H9 (cell line): ENCODE data around the gene LDB2. TPM values are rescaled to one million over a fixed set of nuclear protein-coding genes. Genes with fewer than 3 reads are reported as not detected.

Source experiments
- DNase-seq: peaks from one replicate; pipeline ENCODE4 v3.0.0-alpha.2; 2017
- H2AFZ ChIP-seq: one replicate; pipeline ENCODE4 v1.6.1; 2013; ENCODE audit warnings: mild to moderate bottlenecking, low read length, control low read depth, moderate library complexity
- H2AK5ac ChIP-seq: 2 replicates; pipeline ENCODE4 v1.6.1; 2013; ENCODE audit warnings: low read length, control low read depth, mixed read lengths; ENCODE audit not compliant: insufficient read length
- H2BK120ac ChIP-seq: one replicate; pipeline ENCODE4 v1.6.1; 2013; ENCODE audit warnings: low read depth, mild to moderate bottlenecking, low read length, control low read depth, inconsistent platforms; ENCODE audit not compliant: poor library complexity, severe bottlenecking
- H2BK12ac ChIP-seq: 2 replicates; pipeline ENCODE4 v1.6.1; 2013; ENCODE audit warnings: low read length, control low read depth, mixed read lengths, low read depth; ENCODE audit not compliant: insufficient read length
- H2BK15ac ChIP-seq: 2 replicates; pipeline ENCODE4 v1.6.1; 2013; ENCODE audit warnings: low read depth, low read length, control low read depth
- H2BK20ac ChIP-seq: one replicate; pipeline ENCODE4 v1.6.1; 2013; ENCODE audit warnings: low read depth, mild to moderate bottlenecking, low read length, control low read depth, inconsistent platforms; ENCODE audit not compliant: poor library complexity, severe bottlenecking
- H2BK5ac ChIP-seq: 2 replicates; pipeline ENCODE4 v1.6.1; 2013; ENCODE audit warnings: low read length, control low read depth, mixed read lengths; ENCODE audit not compliant: insufficient read length
- H3K14ac ChIP-seq: 2 replicates; pipeline ENCODE4 v1.6.1; 2013; ENCODE audit warnings: low read length, control low read depth; ENCODE audit not compliant: insufficient read depth
- H3K18ac ChIP-seq: 2 replicates; pipeline ENCODE4 v1.6.1; 2013; ENCODE audit warnings: low read depth, mild to moderate bottlenecking, mixed read lengths, low read length, control low read depth; ENCODE audit not compliant: insufficient read length
- H3K23ac ChIP-seq: 2 replicates; pipeline ENCODE4 v1.6.1; 2013; ENCODE audit warnings: low read length, control low read depth, mixed read lengths, low read depth; ENCODE audit not compliant: insufficient read length
- H3K23me2 ChIP-seq: 2 replicates; pipeline ENCODE4 v1.6.1; 2013; ENCODE audit warnings: low read depth, mild to moderate bottlenecking, mixed read lengths, low read length, control low read depth; ENCODE audit not compliant: insufficient read length, poor library complexity, severe bottlenecking
- H3K27ac ChIP-seq: 2 replicates; pipeline ENCODE4 v1.5.1; 2013; ENCODE audit warnings: low read length, control low read depth, mixed read lengths, low read depth; ENCODE audit not compliant: insufficient read length
- H3K27me3 ChIP-seq: 2 replicates; pipeline ENCODE4 v1.6.1; 2013; ENCODE audit warnings: low read length, control low read depth, inconsistent platforms; ENCODE audit not compliant: insufficient read depth
- H3K4ac ChIP-seq: 2 replicates; pipeline ENCODE4 v1.6.1; 2013; ENCODE audit warnings: low read depth, mild to moderate bottlenecking, control low read depth, inconsistent platforms, low read length, moderate library complexity
- H3K4me1 ChIP-seq: 2 replicates; pipeline ENCODE4 v1.6.1; 2013; ENCODE audit warnings: low read length, control low read depth, inconsistent platforms; ENCODE audit not compliant: insufficient read depth
- H3K4me2 ChIP-seq: 2 replicates; pipeline ENCODE4 v1.6.1; 2013; ENCODE audit warnings: low read length, control low read depth, mixed read lengths; ENCODE audit not compliant: insufficient read length, insufficient read depth
- H3K56ac ChIP-seq: 2 replicates; pipeline ENCODE4 v1.6.1; 2013; ENCODE audit warnings: low read depth, mild to moderate bottlenecking, mixed read lengths, low read length, control low read depth; ENCODE audit not compliant: insufficient read length
- H3K79me1 ChIP-seq: 2 replicates; pipeline ENCODE4 v1.6.1; 2013; ENCODE audit warnings: low read depth, mild to moderate bottlenecking, moderate library complexity, low read length, control low read depth, inconsistent platforms; ENCODE audit not compliant: insufficient read depth, poor library complexity, severe bottlenecking
- H3K79me2 ChIP-seq: 2 replicates; pipeline ENCODE4 v1.6.1; 2013; ENCODE audit warnings: low read length, control low read depth, inconsistent platforms; ENCODE audit not compliant: insufficient read depth
- H3K9ac ChIP-seq: 2 replicates; pipeline ENCODE4 v1.6.1; 2013; ENCODE audit warnings: low read length, control low read depth, mixed read lengths; ENCODE audit not compliant: insufficient read length; ENCODE audit errors: extremely low read depth
- H3K9me3 ChIP-seq: one replicate; pipeline ENCODE4 v1.6.1; 2013; ENCODE audit warnings: low read depth, low read length, inconsistent platforms; ENCODE audit not compliant: control insufficient read depth
- H3T11ph ChIP-seq: one replicate; pipeline ENCODE4 v1.6.1; 2013; ENCODE audit warnings: mild to moderate bottlenecking, low read length, control low read depth, inconsistent platforms
- H4K20me1 ChIP-seq: one replicate; pipeline ENCODE4 v1.6.1; 2013; ENCODE audit not compliant: control insufficient read depth, insufficient read length, insufficient read depth
- H4K5ac ChIP-seq: 2 replicates; pipeline ENCODE4 v1.6.1; 2013; ENCODE audit warnings: low read depth, mild to moderate bottlenecking, mixed read lengths, low read length, control low read depth; ENCODE audit not compliant: insufficient read length
- H4K8ac ChIP-seq: replicated peaks from 2 replicates; pipeline ENCODE4 v1.6.1; 2013; ENCODE audit warnings: low read length, control low read depth, mixed read lengths, low read depth; ENCODE audit not compliant: insufficient read length
- H4K91ac ChIP-seq: 2 replicates; pipeline ENCODE4 v1.6.1; 2013; ENCODE audit warnings: low read depth, mild to moderate bottlenecking, moderate library complexity, mixed read lengths, low read length, control low read depth; ENCODE audit not compliant: insufficient read length
- H3K27ac Mint-ChIP-seq, 3 experiments: 2 replicates in 2 of 3; 3 replicates in 1 of 3; pipeline ENCODE4 v1.8.0; 2020 to 2021; ENCODE audit warnings: mixed read lengths in 3 of 3, mild to moderate bottlenecking in 1 of 3, moderate library complexity in 1 of 3
- H3K27me3 Mint-ChIP-seq: 2 replicates; pipeline ENCODE4 v1.8.0; 2021; ENCODE audit warnings: low read depth, mild to moderate bottlenecking, moderate library complexity, mixed read lengths
- H3K36me3 Mint-ChIP-seq, 3 experiments: 2 replicates in 2 of 3; 3 replicates in 1 of 3; pipeline ENCODE4 v1.8.0; 2020 to 2021; ENCODE audit warnings: low read depth in 3 of 3, mixed read lengths in 3 of 3; ENCODE audit not compliant: insufficient read depth in 1 of 3
- H3K4me1 Mint-ChIP-seq, 2 experiments: 2 replicates each; pipeline ENCODE4 v1.8.0; 2020; ENCODE audit warnings: mixed read lengths in 2 of 2
- H3K4me3 Mint-ChIP-seq, 2 experiments: 2 replicates in 1 of 2; 3 replicates in 1 of 2; pipeline ENCODE4 v1.8.0; 2020 to 2021; ENCODE audit warnings: mild to moderate bottlenecking in 2 of 2, mixed read lengths in 2 of 2, moderate library complexity in 1 of 2
- H3K9me3 Mint-ChIP-seq, 2 experiments: 2 replicates in 1 of 2; 3 replicates in 1 of 2; pipeline ENCODE4 v1.8.0; 2020; ENCODE audit warnings: mild to moderate bottlenecking in 2 of 2, mixed read lengths in 2 of 2, moderate library complexity in 1 of 2
- WGBS: extraction: QIAGEN DNeasy Blood & Tissue Kit; methylation state at CpG from one replicate; pipeline ENCODE4 v1.1.7; 2013; ENCODE audit warnings: missing lambda C conversion rate, low lambda C conversion rate, mixed read lengths; ENCODE audit not compliant: insufficient read length; ENCODE audit errors: extremely low coverage; 5-methylcytosine and 5-hydroxymethylcytosine counted together
- total RNA-seq: library from RNA; stranded (reverse); gene quantifications from 2 replicates; pipeline ENCODE4 v1.2.1, GENCODE V29; 2021
- TF ChIP-seq, protein P1 (sequence below): fragments of 200-600 bp; sonication (generic); conservative IDR thresholded peaks from 3 replicates; pipeline ENCODE4 v1.8.0; 2021; ENCODE audit warnings: antibody characterized with exemption, mild to moderate bottlenecking

The LDB2 gene
- total RNA-seq, 1 experiment from 2014 or later, result 22.5 TPM

DNA sequence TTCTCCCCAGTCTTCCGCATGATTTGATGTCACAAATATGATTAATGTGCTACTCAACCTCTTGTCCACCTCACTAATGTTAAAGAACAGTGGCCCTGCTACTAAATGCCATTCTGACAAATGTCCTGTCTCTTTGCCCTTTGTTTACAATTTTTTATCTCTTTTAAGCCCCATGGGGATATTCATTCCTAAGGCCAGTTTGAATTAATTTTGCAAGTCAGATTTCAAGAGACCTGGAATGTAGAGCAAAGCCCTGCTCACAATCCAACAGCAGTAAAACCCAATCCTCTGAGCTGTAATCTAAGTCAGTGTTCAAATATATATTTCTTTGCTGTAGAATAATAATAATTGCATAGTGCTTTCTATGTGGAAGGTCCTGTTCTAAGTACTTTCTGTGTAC is 81.2 kb downstream of the LDB2 start:
- H3K36me3 Mint-ChIP-seq, result peaks cover 0 to 10% (median 8%) of the 10 kb centered on the region in 3 experiments; a peak in 4 of 7 replicates
- no peak overlapping the region for H4K5ac ChIP-seq
- H3K56ac ChIP-seq, result no peak overlapping the region
- H3K9me3 Mint-ChIP-seq, result no peaks in the 10 kb centered on the region
- no peak for DNase-seq
- H3K27me3 ChIP-seq, result no peaks in the 10 kb centered on the region
- no peak overlapping the region for H2BK5ac ChIP-seq
- no peak overlapping the region for H3K4me2 ChIP-seq
- H4K91ac ChIP-seq, result no peak overlapping the region
- H3K27ac Mint-ChIP-seq, result peak overlapping the region; percentile 2 to 82 (median 6); a peak in 4 of 7 replicates
- no peak overlapping the region for H3K23ac ChIP-seq
- TF ChIP-seq, protein P1, sequence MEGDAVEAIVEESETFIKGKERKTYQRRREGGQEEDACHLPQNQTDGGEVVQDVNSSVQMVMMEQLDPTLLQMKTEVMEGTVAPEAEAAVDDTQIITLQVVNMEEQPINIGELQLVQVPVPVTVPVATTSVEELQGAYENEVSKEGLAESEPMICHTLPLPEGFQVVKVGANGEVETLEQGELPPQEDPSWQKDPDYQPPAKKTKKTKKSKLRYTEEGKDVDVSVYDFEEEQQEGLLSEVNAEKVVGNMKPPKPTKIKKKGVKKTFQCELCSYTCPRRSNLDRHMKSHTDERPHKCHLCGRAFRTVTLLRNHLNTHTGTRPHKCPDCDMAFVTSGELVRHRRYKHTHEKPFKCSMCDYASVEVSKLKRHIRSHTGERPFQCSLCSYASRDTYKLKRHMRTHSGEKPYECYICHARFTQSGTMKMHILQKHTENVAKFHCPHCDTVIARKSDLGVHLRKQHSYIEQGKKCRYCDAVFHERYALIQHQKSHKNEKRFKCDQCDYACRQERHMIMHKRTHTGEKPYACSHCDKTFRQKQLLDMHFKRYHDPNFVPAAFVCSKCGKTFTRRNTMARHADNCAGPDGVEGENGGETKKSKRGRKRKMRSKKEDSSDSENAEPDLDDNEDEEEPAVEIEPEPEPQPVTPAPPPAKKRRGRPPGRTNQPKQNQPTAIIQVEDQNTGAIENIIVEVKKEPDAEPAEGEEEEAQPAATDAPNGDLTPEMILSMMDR, result no peak
- no CpG with 5 or more reads among the region's 1 CpG for WGBS
- no peak overlapping the region for H2BK120ac ChIP-seq
- no peaks in the 10 kb centered on the region for H4K20me1 ChIP-seq
- no peaks in the 10 kb centered on the region for H3K79me2 ChIP-seq
- H3K9me3 ChIP-seq, result no peaks in the 10 kb centered on the region
- peaks cover 9% of the 10 kb centered on the region for H3K4me1 ChIP-seq
- H2AFZ ChIP-seq, result no peak overlapping the region
- no peak overlapping the region for H3K14ac ChIP-seq
- peaks cover 47 to 55% of the 10 kb centered on the region in 2 experiments for H3K4me1 Mint-ChIP-seq
- H3K27me3 Mint-ChIP-seq, result no peaks in the 10 kb centered on the region
- H4K8ac ChIP-seq, result no peak overlapping the region
- H2AK5ac ChIP-seq, result no peak overlapping the region
- H2BK15ac ChIP-seq, result no peak overlapping the region
- H3K79me1 ChIP-seq, result no peaks in the 10 kb centered on the region
- H2BK20ac ChIP-seq, result no peak overlapping the region
- no peak overlapping the region for H3T11ph ChIP-seq
- peak overlapping the region; percentile 47 for H3K27ac ChIP-seq
- no peak overlapping the region for H3K4ac ChIP-seq
- H3K4me3 Mint-ChIP-seq, result no peak overlapping the region
- no peak overlapping the region for H2BK12ac ChIP-seq
- H3K23me2 ChIP-seq, result no peaks in the 10 kb centered on the region
- H3K18ac ChIP-seq, result no peak overlapping the region
- no peak overlapping the region for H3K9ac ChIP-seq
